GM19023 (cell line): ENCODE data around the gene IFT122.

Experiments
- ATAC-seq: cut with Tn5 transposase; IDR thresholded peaks from one replicate; pipeline ENCODE4 v1.9.1; 2021; ENCODE audit warnings: mild to moderate bottlenecking, moderate library complexity; ENCODE audit not compliant: unreplicated experiment

Gene IFT122

GRCh38 chr3:129439226-129439816, 703 bp upstream of the IFT122 start:
- no peak for ATAC-seq

GRCh38 chr3:129440618-129441190, 680 bp downstream of the IFT122 start:
- no peak for ATAC-seq

- no peak for ATAC-seq
Observed at GRCh38 chr3:129441215-129441614, 1.2 kb downstream of the IFT122 start.

- no peak for ATAC-seq
Observed at GRCh38 chr3:129441782-129442181, 1.8 kb downstream of the IFT122 start.

- no peak for ATAC-seq
Observed at GRCh38 chr3:129442486-129442885, 2.5 kb downstream of the IFT122 start.

- ATAC-seq = no peak
Observed at GRCh38 chr3:129442947-129443346, 2.9 kb downstream of the IFT122 start.

- ATAC-seq = no peak
Observed at GRCh38 chr3:129445471-129445870, 5.4 kb downstream of the IFT122 start.

- no peak for ATAC-seq
Observed at GRCh38 chr3:129446926-129447325, 6.9 kb downstream of the IFT122 start.

GRCh38 chr3:129448186-129448895, 8.3 kb downstream of the IFT122 start:
- no peak for ATAC-seq

GRCh38 chr3:129449279-129450115, 9.5 kb downstream of the IFT122 start:
- no peak for ATAC-seq

GRCh38 chr3:129453732-129454131, 13.7 kb downstream of the IFT122 start:
- ATAC-seq = no peak

GRCh38 chr3:129460155-129460554, 20.1 kb downstream of the IFT122 start:
- ATAC-seq = no peak

GRCh38 chr3:129460572-129460971, 20.5 kb downstream of the IFT122 start:
- no peak for ATAC-seq

GRCh38 chr3:129461022-129461421, 21.0 kb downstream of the IFT122 start:
- ATAC-seq = no peak

GRCh38 chr3:129461461-129462146, 21.6 kb downstream of the IFT122 start:
- no peak for ATAC-seq

GRCh38 chr3:129462361-129462968, 22.4 kb downstream of the IFT122 start:
- ATAC-seq = no peak

GRCh38 chr3:129463094-129463493, 23.1 kb downstream of the IFT122 start:
- ATAC-seq = no peak

- no peak for ATAC-seq
Observed at GRCh38 chr3:129463716-129464115, 23.7 kb downstream of the IFT122 start.

- no peak for ATAC-seq
Observed at GRCh38 chr3:129467932-129468331, 27.9 kb downstream of the IFT122 start.

- ATAC-seq = no peak
Observed at GRCh38 chr3:129469026-129469425, 29.0 kb downstream of the IFT122 start.
